ENCODE measurements around the gene CACNA1H. TPM values are rescaled to one million over a fixed set of nuclear protein-coding genes. Genes with fewer than 3 reads are reported as not detected.

The CACNA1H gene
- total and polyA plus RNA-seq, 2 experiments from 2014 or later, result 0.11 TPM; not detected in 1

DNA sequence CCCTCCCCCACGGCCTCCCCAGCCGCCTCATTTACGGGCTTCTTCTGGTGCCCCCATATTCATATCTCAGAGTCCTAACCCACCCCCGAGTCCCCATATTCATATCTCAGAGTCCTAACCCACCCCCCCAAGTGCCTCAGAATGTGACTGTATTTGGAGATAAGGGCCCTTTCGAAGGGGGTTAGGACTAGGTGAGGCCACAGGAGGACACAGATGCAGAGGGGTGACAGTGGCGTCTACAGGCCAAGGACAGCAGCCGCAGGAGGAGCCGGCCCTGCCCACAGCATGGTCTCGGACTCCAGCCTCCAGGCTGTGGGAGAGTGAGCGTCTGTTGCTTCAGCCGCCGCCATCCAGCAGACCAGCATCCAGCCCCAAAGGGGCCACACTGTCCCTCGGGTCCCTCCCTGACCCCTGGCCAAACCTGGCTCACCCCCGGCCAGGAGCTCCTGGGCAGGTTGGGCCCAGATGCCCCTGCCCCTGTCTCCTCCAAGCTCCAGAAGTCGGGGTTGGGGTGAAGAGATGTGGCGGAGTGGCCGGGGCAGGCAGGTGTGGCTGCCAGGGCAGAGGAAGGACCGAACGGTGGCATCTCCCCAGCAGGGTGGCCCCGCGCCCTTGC is 25.5 kb downstream of the CACNA1H start:
- H3K27ac ChIP-seq, result no peak overlapping the region
- no peaks in the 10 kb centered on the region for H3F3A ChIP-seq (ENCODE audit: insufficient read depth)
- H2AFZ ChIP-seq, result no peak overlapping the region
- H3K9me3 ChIP-seq (ENCODE audit: low read depth), result no peaks in the 10 kb centered on the region
- no peaks in the 10 kb centered on the region for H3K9me2 ChIP-seq (ENCODE audit: insufficient read depth)
- in situ Hi-C loops (cut with MboI), result no loop called here
- WGBS, 2 experiments (ENCODE audit: low coverage in 1 of 2, low lambda C conversion rate in 2 of 2, missing lambda C conversion rate in 2 of 2), result 76 to 84% methylated on average over 14 to 21 of the region's 21 CpGs
- no peaks in the 10 kb centered on the region for H4K20me1 ChIP-seq (ENCODE audit: insufficient read depth)
- DNase-seq, result no peak
- no peak overlapping the region for H3K9ac ChIP-seq
- H3K4me1 ChIP-seq (ENCODE audit: insufficient read depth), result no peaks in the 10 kb centered on the region
- H3K4me3 ChIP-seq, result no peak overlapping the region
- H3K36me3 ChIP-seq (ENCODE audit: low read depth), result no peaks in the 10 kb centered on the region
- TF ChIP-seq EZH2phosphoT487 (IDR thresholded peaks at IDR 0.05; ENCODE audit: insufficient read depth, low read depth) (no peak), EZH2 (IDR thresholded peaks at IDR 0.05; ENCODE audit: insufficient read depth, poor library complexity, severe bottlenecking) (no peak)
- no peaks in the 10 kb centered on the region for H3K79me2 ChIP-seq (ENCODE audit: insufficient read depth)
- no peaks in the 10 kb centered on the region for H3K27me3 ChIP-seq (replicated peaks; ENCODE audit: insufficient read depth)
- H3K4me2 ChIP-seq (ENCODE audit: unreplicated experiment), result no peak overlapping the region

DNA sequence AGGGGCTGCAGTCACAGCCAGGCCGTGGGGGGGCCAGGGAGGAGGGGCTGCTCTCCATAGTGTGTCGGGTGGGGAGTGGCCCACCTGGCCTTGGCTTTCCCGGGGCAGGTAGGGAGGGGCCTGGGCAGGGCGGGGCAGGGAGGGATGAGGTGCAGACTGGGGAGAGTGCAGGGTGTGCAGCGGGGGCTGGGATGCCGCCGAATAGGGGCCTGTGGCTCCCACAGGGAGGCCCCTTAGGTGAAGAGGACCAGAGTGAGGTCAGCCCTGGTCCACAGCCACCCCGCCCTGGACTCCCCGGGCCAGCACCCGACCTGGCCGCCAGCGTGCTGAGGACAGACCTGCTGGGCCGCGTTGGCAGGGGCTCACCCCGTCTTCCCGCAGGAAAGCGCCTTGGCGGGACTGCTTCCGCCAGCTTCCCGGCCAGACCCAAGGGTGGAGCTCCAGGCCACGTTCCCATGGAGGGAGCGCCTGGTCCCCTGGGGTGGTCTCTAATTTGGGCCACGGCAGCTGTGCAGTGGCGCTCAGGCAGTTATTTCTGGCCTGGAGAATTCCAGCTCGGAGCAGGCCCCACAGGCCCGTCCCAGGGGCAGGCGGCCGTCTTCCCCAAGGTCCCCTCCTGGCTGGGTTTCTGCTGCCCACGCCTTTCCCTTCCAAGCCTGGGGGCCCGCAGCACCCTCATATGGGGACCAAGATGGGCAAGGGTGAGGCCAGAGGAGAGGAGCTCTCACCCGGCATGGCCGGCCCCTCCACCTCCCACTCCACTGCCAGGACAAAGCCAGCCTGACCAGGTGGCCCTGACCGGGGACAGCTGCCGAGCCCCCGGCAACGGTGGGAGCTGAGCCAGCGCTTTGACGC is 27.9 kb downstream of the CACNA1H start:
- no peak overlapping the region for H2AFZ ChIP-seq
- H3K9me2 ChIP-seq (ENCODE audit: insufficient read depth), result no peaks in the 10 kb centered on the region
- no peaks in the 10 kb centered on the region for H3K79me2 ChIP-seq (ENCODE audit: insufficient read depth)
- H3K4me3 ChIP-seq, result no peak overlapping the region
- no peaks in the 10 kb centered on the region for H3F3A ChIP-seq (ENCODE audit: insufficient read depth)
- DNase-seq, result no peak
- 63 to 64% methylated on average over 33 to 37 of the region's 38 CpGs for WGBS, 2 experiments (ENCODE audit: low coverage in 1 of 2, low lambda C conversion rate in 2 of 2, missing lambda C conversion rate in 2 of 2)
- no peaks in the 10 kb centered on the region for H3K27me3 ChIP-seq (replicated peaks; ENCODE audit: insufficient read depth)
- in situ Hi-C loops (cut with MboI), result no loop called here
- H3K9ac ChIP-seq, result no peak overlapping the region
- H3K4me1 ChIP-seq (ENCODE audit: insufficient read depth), result no peaks in the 10 kb centered on the region
- no peak overlapping the region for H3K27ac ChIP-seq
- H3K36me3 ChIP-seq (ENCODE audit: low read depth), result no peaks in the 10 kb centered on the region
- H3K9me3 ChIP-seq (ENCODE audit: low read depth), result no peaks in the 10 kb centered on the region
- no peak overlapping the region for H3K4me2 ChIP-seq (ENCODE audit: unreplicated experiment)
- TF ChIP-seq EZH2phosphoT487 (IDR thresholded peaks at IDR 0.05; ENCODE audit: insufficient read depth, low read depth), result no peak
- no peak for TF ChIP-seq EZH2 (IDR thresholded peaks at IDR 0.05; ENCODE audit: insufficient read depth, poor library complexity, severe bottlenecking)
- H4K20me1 ChIP-seq (ENCODE audit: insufficient read depth), result no peaks in the 10 kb centered on the region

DNA sequence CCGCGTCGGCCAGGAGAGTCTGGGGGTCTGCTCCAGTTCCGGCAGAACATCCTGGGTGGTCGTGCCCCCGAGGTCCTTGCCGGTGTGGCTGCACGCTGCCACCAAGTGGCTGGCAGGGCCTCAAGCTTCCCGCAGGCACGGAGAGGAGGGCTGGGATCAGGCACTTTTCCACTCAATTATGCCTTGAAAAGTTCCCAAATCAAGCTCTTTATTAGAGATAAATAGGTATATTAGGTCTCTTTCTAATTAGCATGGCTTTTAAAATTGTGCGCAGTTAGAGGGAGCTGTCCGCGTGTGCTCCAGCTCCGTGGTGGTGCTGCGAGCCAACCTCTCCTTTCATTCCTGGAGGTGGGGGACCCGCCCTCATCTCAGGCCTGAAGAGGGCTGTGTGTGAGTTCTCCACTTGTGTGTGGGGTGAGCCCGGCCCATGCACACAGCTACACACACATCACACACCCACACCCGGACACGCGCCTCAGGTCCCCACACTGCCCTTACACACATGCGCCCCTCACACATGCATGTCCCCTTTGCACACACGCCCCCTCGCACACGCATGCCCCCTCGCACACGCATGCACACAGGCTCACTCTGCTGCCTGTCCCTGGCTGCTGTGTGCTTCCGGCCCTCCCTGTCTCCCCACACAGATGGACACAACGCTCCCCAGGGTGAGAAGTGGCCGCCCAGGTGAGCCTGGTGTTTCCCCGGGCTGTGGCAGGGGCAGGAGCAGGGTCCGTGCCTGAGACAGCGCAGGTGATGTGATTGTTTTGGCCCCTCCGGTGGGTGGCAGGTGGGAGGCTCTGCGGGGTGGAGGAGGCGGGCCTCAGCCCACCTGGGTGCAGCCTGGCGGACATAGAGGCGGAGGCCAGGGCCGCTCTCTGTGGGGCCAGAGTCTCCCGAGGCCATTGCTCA is 28.8 kb downstream of the CACNA1H start:
- in situ Hi-C loops (cut with MboI), result no loop called here
- no peaks in the 10 kb centered on the region for H3K36me3 ChIP-seq (ENCODE audit: low read depth)
- no peak overlapping the region; the same call in 1 of the 2 replicates for H2AFZ ChIP-seq

DNA sequence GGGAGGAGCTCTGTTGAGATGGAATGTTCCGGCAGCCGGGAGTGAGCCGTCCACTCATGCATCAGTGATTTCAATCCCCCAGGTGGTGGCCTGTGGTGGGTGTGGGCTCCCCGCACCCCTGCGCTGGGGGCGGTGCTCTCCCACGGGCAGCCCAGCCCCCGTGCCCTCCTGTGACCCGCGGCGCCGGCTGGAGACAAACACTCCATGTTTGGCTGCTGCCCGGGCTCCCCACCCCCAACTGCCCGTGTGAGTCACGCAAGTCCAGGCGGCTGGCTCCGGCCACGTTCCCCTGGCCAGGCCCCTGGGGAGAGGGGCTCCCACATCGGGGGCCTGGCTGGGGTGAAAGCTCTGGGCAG is 29.4 kb downstream of the CACNA1H start:
- no peaks in the 10 kb centered on the region for H3K9me2 ChIP-seq (ENCODE audit: insufficient read depth)
- DNase-seq, result peak; percentile 73
- no peaks in the 10 kb centered on the region for H3F3A ChIP-seq (ENCODE audit: insufficient read depth)
- H3K4me3 ChIP-seq, result no peak overlapping the region
- 1 to 17% methylated on average over 8 to 16 of the region's 19 CpGs for WGBS, 2 experiments (ENCODE audit: low coverage in 1 of 2, low lambda C conversion rate in 2 of 2, missing lambda C conversion rate in 2 of 2)
- in situ Hi-C loops (cut with MboI), result no loop called here
- H3K27ac ChIP-seq, result no peak overlapping the region
- H4K20me1 ChIP-seq (ENCODE audit: insufficient read depth), result no peaks in the 10 kb centered on the region
- H3K79me2 ChIP-seq (ENCODE audit: insufficient read depth), result no peaks in the 10 kb centered on the region
- no peak overlapping the region; the same call in 1 of the 2 replicates for H2AFZ ChIP-seq
- no peaks in the 10 kb centered on the region for H3K4me1 ChIP-seq (ENCODE audit: insufficient read depth)
- no peak overlapping the region; the same call in 1 of the 2 replicates for H3K9ac ChIP-seq
- H3K36me3 ChIP-seq (ENCODE audit: low read depth), result no peaks in the 10 kb centered on the region
- no peaks in the 10 kb centered on the region for H3K27me3 ChIP-seq (replicated peaks; ENCODE audit: insufficient read depth)
- H3K9me3 ChIP-seq (ENCODE audit: low read depth), result no peaks in the 10 kb centered on the region
- peak overlapping the region; percentile 30 for H3K4me2 ChIP-seq (ENCODE audit: unreplicated experiment)
- no peak for TF ChIP-seq EZH2 (IDR thresholded peaks at IDR 0.05; ENCODE audit: insufficient read depth, poor library complexity, severe bottlenecking)
- no peak for TF ChIP-seq EZH2phosphoT487 (IDR thresholded peaks at IDR 0.05; ENCODE audit: insufficient read depth, low read depth)

More for the DNA sequence above, 28.8 kb downstream of the CACNA1H start:
- H3K27ac ChIP-seq, result no peak overlapping the region
- H3K27me3 ChIP-seq (replicated peaks; ENCODE audit: insufficient read depth), result no peaks in the 10 kb centered on the region
- no peaks in the 10 kb centered on the region for H3K4me1 ChIP-seq (ENCODE audit: insufficient read depth)
- no peaks in the 10 kb centered on the region for H3K9me2 ChIP-seq (ENCODE audit: insufficient read depth)
- WGBS, 2 experiments (ENCODE audit: low coverage in 1 of 2, low lambda C conversion rate in 2 of 2, missing lambda C conversion rate in 2 of 2), result 57 to 64% methylated on average over 35 to 37 of the region's 39 CpGs
- H3K4me2 ChIP-seq (ENCODE audit: unreplicated experiment), result peak overlapping the region; percentile 30
- no peak overlapping the region for H3K4me3 ChIP-seq
- no peak overlapping the region for H3K9ac ChIP-seq
- H3F3A ChIP-seq (ENCODE audit: insufficient read depth), result no peaks in the 10 kb centered on the region
- no peaks in the 10 kb centered on the region for H3K79me2 ChIP-seq (ENCODE audit: insufficient read depth)
- DNase-seq, result no peak
- H4K20me1 ChIP-seq (ENCODE audit: insufficient read depth), result no peaks in the 10 kb centered on the region
- TF ChIP-seq EZH2 (IDR thresholded peaks at IDR 0.05; ENCODE audit: insufficient read depth, poor library complexity, severe bottlenecking), result no peak
- TF ChIP-seq EZH2phosphoT487 (IDR thresholded peaks at IDR 0.05; ENCODE audit: insufficient read depth, low read depth), result no peak
- no peaks in the 10 kb centered on the region for H3K9me3 ChIP-seq (ENCODE audit: low read depth)

All from GM23248 (cell line).